ENCODE measurements around the gene PRR4.

The PRR4 gene

GRCh38 chr12:10802587-10802986, 46.7 kb downstream of the PRR4 start, which contains the start of gene TAS2R7:
TAS2R7 (minus strand) TSS chr12:10802627; CDS start chr12:10802570, 57 bp downstream.
- DNase-seq (ENCODE audit: low read depth in 1 of 2, low spot score in 1 of 2) = no peak

- DNase-seq (ENCODE audit: low read depth in 1 of 2, low spot score in 1 of 2) = no peak
Observed at GRCh38 chr12:10801741-10802140, 47.5 kb downstream of the PRR4 start.

Data from activated CD4-positive, alpha-beta T cell treated with anti-CD3 and anti-CD28 coated beads, Interleukin-2, amount 50 U/mL, for 24 hours (primary cell).